H9 (cell line): Measurements from ENCODE around the gene CALM1. TPM values are rescaled to one million over a fixed set of nuclear protein-coding genes. Genes with fewer than 3 reads are reported as not detected.

Experiments
- DNase-seq: peaks from one replicate; pipeline ENCODE4 v3.0.0-alpha.2; 2017
- H2AFZ ChIP-seq: one replicate; pipeline ENCODE4 v1.6.1; 2013; ENCODE audit warnings: mild to moderate bottlenecking, low read length, control low read depth, moderate library complexity
- H2AK5ac ChIP-seq: 2 replicates; pipeline ENCODE4 v1.6.1; 2013; ENCODE audit warnings: low read length, control low read depth, mixed read lengths; ENCODE audit not compliant: insufficient read length
- H2BK120ac ChIP-seq: one replicate; pipeline ENCODE4 v1.6.1; 2013; ENCODE audit warnings: low read depth, mild to moderate bottlenecking, low read length, control low read depth, inconsistent platforms; ENCODE audit not compliant: poor library complexity, severe bottlenecking
- H2BK12ac ChIP-seq: 2 replicates; pipeline ENCODE4 v1.6.1; 2013; ENCODE audit warnings: low read length, control low read depth, mixed read lengths, low read depth; ENCODE audit not compliant: insufficient read length
- H2BK15ac ChIP-seq: 2 replicates; pipeline ENCODE4 v1.6.1; 2013; ENCODE audit warnings: low read depth, low read length, control low read depth
- H2BK20ac ChIP-seq: one replicate; pipeline ENCODE4 v1.6.1; 2013; ENCODE audit warnings: low read depth, mild to moderate bottlenecking, low read length, control low read depth, inconsistent platforms; ENCODE audit not compliant: poor library complexity, severe bottlenecking
- H2BK5ac ChIP-seq: 2 replicates; pipeline ENCODE4 v1.6.1; 2013; ENCODE audit warnings: low read length, control low read depth, mixed read lengths; ENCODE audit not compliant: insufficient read length
- H3K14ac ChIP-seq: 2 replicates; pipeline ENCODE4 v1.6.1; 2013; ENCODE audit warnings: low read length, control low read depth; ENCODE audit not compliant: insufficient read depth
- H3K18ac ChIP-seq: 2 replicates; pipeline ENCODE4 v1.6.1; 2013; ENCODE audit warnings: low read depth, mild to moderate bottlenecking, mixed read lengths, low read length, control low read depth; ENCODE audit not compliant: insufficient read length
- H3K23ac ChIP-seq: 2 replicates; pipeline ENCODE4 v1.6.1; 2013; ENCODE audit warnings: low read length, control low read depth, mixed read lengths, low read depth; ENCODE audit not compliant: insufficient read length
- H3K23me2 ChIP-seq: 2 replicates; pipeline ENCODE4 v1.6.1; 2013; ENCODE audit warnings: low read depth, mild to moderate bottlenecking, mixed read lengths, low read length, control low read depth; ENCODE audit not compliant: insufficient read length, poor library complexity, severe bottlenecking
- H3K27ac ChIP-seq: 2 replicates; pipeline ENCODE4 v1.5.1; 2013; ENCODE audit warnings: low read length, control low read depth, mixed read lengths, low read depth; ENCODE audit not compliant: insufficient read length
- H3K27me3 ChIP-seq: 2 replicates; pipeline ENCODE4 v1.6.1; 2013; ENCODE audit warnings: low read length, control low read depth, inconsistent platforms; ENCODE audit not compliant: insufficient read depth
- H3K4ac ChIP-seq: 2 replicates; pipeline ENCODE4 v1.6.1; 2013; ENCODE audit warnings: low read depth, mild to moderate bottlenecking, control low read depth, inconsistent platforms, low read length, moderate library complexity
- H3K4me1 ChIP-seq: 2 replicates; pipeline ENCODE4 v1.6.1; 2013; ENCODE audit warnings: low read length, control low read depth, inconsistent platforms; ENCODE audit not compliant: insufficient read depth
- H3K4me2 ChIP-seq: 2 replicates; pipeline ENCODE4 v1.6.1; 2013; ENCODE audit warnings: low read length, control low read depth, mixed read lengths; ENCODE audit not compliant: insufficient read length, insufficient read depth
- H3K56ac ChIP-seq: 2 replicates; pipeline ENCODE4 v1.6.1; 2013; ENCODE audit warnings: low read depth, mild to moderate bottlenecking, mixed read lengths, low read length, control low read depth; ENCODE audit not compliant: insufficient read length
- H3K79me1 ChIP-seq: 2 replicates; pipeline ENCODE4 v1.6.1; 2013; ENCODE audit warnings: low read depth, mild to moderate bottlenecking, moderate library complexity, low read length, control low read depth, inconsistent platforms; ENCODE audit not compliant: insufficient read depth, poor library complexity, severe bottlenecking
- H3K79me2 ChIP-seq: 2 replicates; pipeline ENCODE4 v1.6.1; 2013; ENCODE audit warnings: low read length, control low read depth, inconsistent platforms; ENCODE audit not compliant: insufficient read depth
- H3K9ac ChIP-seq: 2 replicates; pipeline ENCODE4 v1.6.1; 2013; ENCODE audit warnings: low read length, control low read depth, mixed read lengths; ENCODE audit not compliant: insufficient read length; ENCODE audit errors: extremely low read depth
- H3K9me3 ChIP-seq: one replicate; pipeline ENCODE4 v1.6.1; 2013; ENCODE audit warnings: low read depth, low read length, inconsistent platforms; ENCODE audit not compliant: control insufficient read depth
- H3T11ph ChIP-seq: one replicate; pipeline ENCODE4 v1.6.1; 2013; ENCODE audit warnings: mild to moderate bottlenecking, low read length, control low read depth, inconsistent platforms
- H4K20me1 ChIP-seq: one replicate; pipeline ENCODE4 v1.6.1; 2013; ENCODE audit not compliant: control insufficient read depth, insufficient read length, insufficient read depth
- H4K5ac ChIP-seq: 2 replicates; pipeline ENCODE4 v1.6.1; 2013; ENCODE audit warnings: low read depth, mild to moderate bottlenecking, mixed read lengths, low read length, control low read depth; ENCODE audit not compliant: insufficient read length
- H4K8ac ChIP-seq: replicated peaks from 2 replicates; pipeline ENCODE4 v1.6.1; 2013; ENCODE audit warnings: low read length, control low read depth, mixed read lengths, low read depth; ENCODE audit not compliant: insufficient read length
- H4K91ac ChIP-seq: 2 replicates; pipeline ENCODE4 v1.6.1; 2013; ENCODE audit warnings: low read depth, mild to moderate bottlenecking, moderate library complexity, mixed read lengths, low read length, control low read depth; ENCODE audit not compliant: insufficient read length
- H3K27ac Mint-ChIP-seq, 3 experiments: 2 replicates in 2 of 3; 3 replicates in 1 of 3; pipeline ENCODE4 v1.8.0; 2020 to 2021; ENCODE audit warnings: mixed read lengths in 3 of 3, mild to moderate bottlenecking in 1 of 3, moderate library complexity in 1 of 3
- H3K27me3 Mint-ChIP-seq: 2 replicates; pipeline ENCODE4 v1.8.0; 2021; ENCODE audit warnings: low read depth, mild to moderate bottlenecking, moderate library complexity, mixed read lengths
- H3K36me3 Mint-ChIP-seq, 3 experiments: 2 replicates in 2 of 3; 3 replicates in 1 of 3; pipeline ENCODE4 v1.8.0; 2020 to 2021; ENCODE audit warnings: low read depth in 3 of 3, mixed read lengths in 3 of 3; ENCODE audit not compliant: insufficient read depth in 1 of 3
- H3K4me1 Mint-ChIP-seq, 2 experiments: 2 replicates each; pipeline ENCODE4 v1.8.0; 2020; ENCODE audit warnings: mixed read lengths in 2 of 2
- H3K4me3 Mint-ChIP-seq, 2 experiments: 2 replicates in 1 of 2; 3 replicates in 1 of 2; pipeline ENCODE4 v1.8.0; 2020 to 2021; ENCODE audit warnings: mild to moderate bottlenecking in 2 of 2, mixed read lengths in 2 of 2, moderate library complexity in 1 of 2
- H3K9me3 Mint-ChIP-seq, 2 experiments: 2 replicates in 1 of 2; 3 replicates in 1 of 2; pipeline ENCODE4 v1.8.0; 2020; ENCODE audit warnings: mild to moderate bottlenecking in 2 of 2, mixed read lengths in 2 of 2, moderate library complexity in 1 of 2
- CTCF ChIP-seq: fragments of 200-600 bp; sonication (generic); conservative IDR thresholded peaks from 3 replicates; pipeline ENCODE4 v1.8.0; 2021; ENCODE audit warnings: antibody characterized with exemption, mild to moderate bottlenecking
- WGBS: extraction: QIAGEN DNeasy Blood & Tissue Kit; methylation state at CpG from one replicate; pipeline ENCODE4 v1.1.7; 2013; ENCODE audit warnings: missing lambda C conversion rate, low lambda C conversion rate, mixed read lengths; ENCODE audit not compliant: insufficient read length; ENCODE audit errors: extremely low coverage; 5-methylcytosine and 5-hydroxymethylcytosine counted together
- total RNA-seq: library from RNA; stranded (reverse); gene quantifications from 2 replicates; pipeline ENCODE4 v1.2.1, GENCODE V29; 2021

Gene CALM1
- total RNA-seq, 1 experiment from 2014 or later: 354 TPM

GRCh38 chr14:90453401-90453951, 56.6 kb downstream of the CALM1 start:
- Histone ChIP-seq H2AK5ac (no peak overlapping the region), H3K56ac (no peak overlapping the region), H3K14ac (no peak overlapping the region), H3K9ac (no peak overlapping the region), H3K4me2 (no peak overlapping the region), H4K5ac (no peak overlapping the region), H4K8ac (no peak overlapping the region), H2BK20ac (no peak overlapping the region), H3K4ac (no peak overlapping the region), H2BK15ac (no peak overlapping the region), H3K79me2 (no peaks in the 10 kb centered on the region; the same call in 1 of the 2 replicates), H2AFZ (no peak overlapping the region), H3K27me3 (no peaks in the 10 kb centered on the region; the same call in 1 of the 2 replicates), H4K91ac (no peak overlapping the region), H3K27ac (no peak overlapping the region), H3K4me1 (peaks cover 3% of the 10 kb centered on the region; the same call in 1 of the 2 replicates), H2BK12ac (no peak overlapping the region), H3K79me1 (no peaks in the 10 kb centered on the region), H3K18ac (no peak overlapping the region), H3K23me2 (no peaks in the 10 kb centered on the region), H2BK5ac (no peak overlapping the region), H3K23ac (no peak overlapping the region), H3T11ph (no peak overlapping the region), H4K20me1 (no peaks in the 10 kb centered on the region), H2BK120ac (no peak overlapping the region), H3K9me3 (no peaks in the 10 kb centered on the region)
- no peak for DNase-seq
- no peaks in the 10 kb centered on the region for H3K36me3 Mint-ChIP-seq
- no peak for TF ChIP-seq CTCF
- no peak overlapping the region; a peak in 2 of 5 replicates for H3K4me3 Mint-ChIP-seq
- peaks cover 10 to 16% of the 10 kb centered on the region in 2 experiments for H3K4me1 Mint-ChIP-seq
- WGBS: no CpG with 5 or more reads among the region's 18 CpGs
- H3K9me3 Mint-ChIP-seq: no peaks in the 10 kb centered on the region
- H3K27me3 Mint-ChIP-seq: peaks cover 2% of the 10 kb centered on the region
- peak overlapping the region in 1 of 3 experiments; percentile 78; a peak in 3 of 7 replicates for H3K27ac Mint-ChIP-seq
